IMR-90 (cell line): ENCODE data around the gene HMHB1. TPM values are rescaled to one million over a fixed set of nuclear protein-coding genes. Genes with fewer than 3 reads are reported as not detected.

ENCODE experiments used
- ATAC-seq: fragments of 200-7000 bp; cut with Tn5 transposase; 2 replicates; pipeline ENCODE4 v1.9.1; 2020; ENCODE audit warnings: low read depth, mild to moderate bottlenecking, moderate library complexity
- BruUV-seq: library from RNA; stranded (reverse); fragments of 400-500 nt; replicated peaks from 2 replicates; lab custom pipeline; 2021; lab: Mats Ljungman, UMichigan
- CTCF ChIA-PET: fragments of 300-600 bp; formaldehyde crosslinking; extraction: SDS; loops from one replicate; lab custom pipeline; 2021; ENCODE audit warnings: antibody characterized with exemption; lab: Yijun Ruan, JAX
- POLR2A ChIA-PET: fragments of 300-600 bp; sonication (Branson Sonifier 250); formaldehyde crosslinking; loops from one replicate; lab custom pipeline; 2022; ENCODE audit warnings: antibody characterized with exemption; ENCODE audit not compliant: unreplicated experiment; lab: Charles Lee
- DNase-seq: peaks from one replicate; pipeline ENCODE4 v3.0.0; 2013
- H2AFZ ChIP-seq: replicated peaks from 2 replicates; pipeline ENCODE3; 2013; ENCODE audit warnings: low read length, mild to moderate bottlenecking; ENCODE audit not compliant: poor library complexity
- H2AK5ac ChIP-seq: 2 replicates; pipeline ENCODE4 v1.6.1; 2013; ENCODE audit warnings: low read depth, low read length, inconsistent platforms
- H2AK9ac ChIP-seq: replicated peaks from 2 replicates; pipeline ENCODE3; 2013; ENCODE audit warnings: mild to moderate bottlenecking, low read depth, low read length, moderate library complexity; ENCODE audit not compliant: poor library complexity
- H2BK120ac ChIP-seq: 2 replicates; pipeline ENCODE4 v1.6.1; 2013; ENCODE audit warnings: low read depth, low read length, inconsistent platforms
- H2BK15ac ChIP-seq: 3 replicates; pipeline ENCODE4 v1.6.1; 2013; ENCODE audit warnings: low read depth, low read length, inconsistent platforms
- H2BK20ac ChIP-seq: 2 replicates; pipeline ENCODE4 v1.6.1; 2013; ENCODE audit warnings: low read depth, mild to moderate bottlenecking, inconsistent platforms, low read length, moderate library complexity
- H2BK5ac ChIP-seq: 2 replicates; pipeline ENCODE4 v1.6.1; 2013; ENCODE audit warnings: mild to moderate bottlenecking, low read depth, low read length, inconsistent platforms; ENCODE audit not compliant: poor library complexity, severe bottlenecking
- H3K14ac ChIP-seq: replicated peaks from 2 replicates; pipeline ENCODE4 v1.6.1; 2013; ENCODE audit warnings: low read depth, low read length, inconsistent platforms
- H3K18ac ChIP-seq: 2 replicates; pipeline ENCODE4 v1.6.1; 2013; ENCODE audit warnings: low read depth, low read length, control low read depth
- H3K23ac ChIP-seq: 2 replicates; pipeline ENCODE4 v1.6.1; 2013; ENCODE audit warnings: low read depth, low read length, inconsistent platforms
- H3K27ac ChIP-seq: 2 replicates; pipeline ENCODE4 v1.5.1; 2013; ENCODE audit warnings: mild to moderate bottlenecking, control low read depth, low read length; ENCODE audit not compliant: insufficient read depth
- H3K27me3 ChIP-seq: 2 replicates; pipeline ENCODE4 v1.6.1; 2013; ENCODE audit warnings: low read length; ENCODE audit not compliant: control insufficient read depth, insufficient read depth
- H3K36me3 ChIP-seq: 2 replicates; pipeline ENCODE4 v1.6.1; 2013; ENCODE audit warnings: low read length, mixed read lengths; ENCODE audit not compliant: control insufficient read depth, insufficient read depth
- H3K4ac ChIP-seq: 2 replicates; pipeline ENCODE4 v1.6.1; 2013; ENCODE audit warnings: low read depth, low read length, inconsistent platforms
- H3K4me1 ChIP-seq: 2 replicates; pipeline ENCODE4 v1.6.1; 2013; ENCODE audit warnings: low read length, mixed read lengths; ENCODE audit not compliant: control insufficient read depth, insufficient read depth
- H3K4me2 ChIP-seq: 2 replicates; pipeline ENCODE4 v1.6.1; 2013; ENCODE audit warnings: low read depth, mild to moderate bottlenecking, control low read depth, low read length, moderate library complexity
- H3K4me3 ChIP-seq: 2 replicates; pipeline ENCODE4 v1.5.1; 2013; ENCODE audit warnings: low read depth, mild to moderate bottlenecking, control low read depth, low read length, moderate library complexity; ENCODE audit not compliant: insufficient read depth
- H3K56ac ChIP-seq: 2 replicates; pipeline ENCODE4 v1.6.1; 2013; ENCODE audit warnings: low read length, inconsistent platforms; ENCODE audit not compliant: insufficient read depth; ENCODE audit errors: extremely low read depth
- H3K79me1 ChIP-seq, 2 experiments: 2 replicates each; pipeline ENCODE4 v1.6.1; 2013; ENCODE audit warnings: low read length in 2 of 2, inconsistent platforms in 1 of 2, low read depth in 1 of 2
- H3K9ac ChIP-seq: 2 replicates; pipeline ENCODE4 v1.6.1; 2013; ENCODE audit warnings: low read depth, low read length, control low read depth
- H3K9me1 ChIP-seq: 2 replicates; pipeline ENCODE4 v1.6.1; 2013; ENCODE audit warnings: low read length, inconsistent platforms; ENCODE audit not compliant: insufficient read depth
- H3K9me3 ChIP-seq: 2 replicates; pipeline ENCODE4 v1.6.1; 2013; ENCODE audit warnings: low read length; ENCODE audit not compliant: control insufficient read depth, insufficient read depth
- H4K20me1 ChIP-seq: 2 replicates; pipeline ENCODE4 v1.6.1; 2013; ENCODE audit warnings: low read length, inconsistent platforms; ENCODE audit not compliant: insufficient read depth
- H4K5ac ChIP-seq: 2 replicates; pipeline ENCODE4 v1.6.1; 2013; ENCODE audit warnings: mild to moderate bottlenecking, low read depth, low read length, control low read depth
- H4K8ac ChIP-seq, 2 experiments: 2 replicates each; pipeline ENCODE4 v1.6.1; 2013; ENCODE audit warnings: low read depth in 2 of 2, low read length in 2 of 2, control low read depth in 1 of 2, inconsistent platforms in 1 of 2
- H4K91ac ChIP-seq: 2 replicates; pipeline ENCODE4 v1.6.1; 2013; ENCODE audit warnings: low read depth, low read length, inconsistent platforms; ENCODE audit not compliant: insufficient read depth
- BHLHE40 ChIP-seq: fragments of 150-350 bp; IDR thresholded peaks from 2 replicates; pipeline ENCODE4 v1.6.1; 2016; ENCODE audit warnings: mild to moderate bottlenecking, low read depth, low read length
- CEBPB ChIP-seq: IDR thresholded peaks from 2 replicates; pipeline ENCODE4 v1.6.1; 2012; ENCODE audit warnings: low read depth, low read length, improper control_type of control experiment
- CHD1 ChIP-seq: IDR thresholded peaks from 2 replicates; pipeline ENCODE4 v1.6.1; 2012; ENCODE audit warnings: low read depth, low read length, improper control_type of control experiment
- FOS ChIP-seq: fragments of 150-350 bp; IDR thresholded peaks from 2 replicates; pipeline ENCODE4 v1.6.1; 2016; ENCODE audit warnings: low read depth, low read length
- MAZ ChIP-seq: IDR thresholded peaks from 2 replicates; pipeline ENCODE4 v1.6.1; 2012; ENCODE audit warnings: low read depth, mild to moderate bottlenecking, low read length, improper control_type of control experiment, moderate library complexity, borderline replicate concordance
- MXI1 ChIP-seq: IDR thresholded peaks from 2 replicates; pipeline ENCODE4 v1.6.1; 2012; ENCODE audit warnings: low read depth, mild to moderate bottlenecking, low read length, moderate library complexity, borderline replicate concordance
- NFE2L2 ChIP-seq: fragments of 150-350 bp; IDR thresholded peaks from 2 replicates; pipeline ENCODE4 v1.6.1; 2016; ENCODE audit warnings: low read depth, mild to moderate bottlenecking, low read length
- POLR2A ChIP-seq: IDR thresholded peaks from 2 replicates; pipeline ENCODE4 v1.6.1; 2012; ENCODE audit warnings: mild to moderate bottlenecking, low read depth, low read length
- RAD21 ChIP-seq: IDR thresholded peaks from 2 replicates; pipeline ENCODE4 v1.6.1; 2012; ENCODE audit warnings: low read length, improper control_type of control experiment
- RCOR1 ChIP-seq: IDR thresholded peaks from 2 replicates; pipeline ENCODE4 v1.6.1; 2012; ENCODE audit warnings: mild to moderate bottlenecking, low read length, improper control_type of control experiment; ENCODE audit not compliant: insufficient replicate concordance
- RFX5 ChIP-seq: IDR thresholded peaks from 2 replicates; pipeline ENCODE4 v1.8.0; 2012; ENCODE audit warnings: low read depth, mild to moderate bottlenecking, low read length, moderate library complexity
- SMC3 ChIP-seq: fragments of 150-350 bp; IDR thresholded peaks from 2 replicates; pipeline ENCODE4 v1.6.1; 2016; ENCODE audit warnings: low read depth, mild to moderate bottlenecking, antibody characterized with exemption, low read length, moderate library complexity
- WGBS, 2 experiments: methylation state at CpG; one replicate each; pipeline versions ENCODE4 v1.1.5 to v1.1.7; 2013; ENCODE audit warnings: missing lambda C conversion rate in 2 of 2; ENCODE audit not compliant: insufficient read length in 1 of 2; ENCODE audit errors: extremely low coverage in 2 of 2; 5-methylcytosine and 5-hydroxymethylcytosine counted together
- dilution Hi-C: fragments of 300-500 bp; cut with HindIII; formaldehyde crosslinking; loops from one replicate; pipeline ENCODE4 v1.14.3; 2018; ENCODE audit warnings: low sequenced_read_pairs; ENCODE audit not compliant: unreplicated experiment
- in situ Hi-C: fragments of 300-500 bp; cut with MboI; formaldehyde crosslinking; loops from 3 replicates; pipeline ENCODE4 v1.14.3; 2019; ENCODE audit warnings: low sequenced_read_pairs, inconsistent platforms, mixed read lengths
- intact Hi-C: fragments of 100-400 bp; cut with micrococcal nuclease; formaldehyde crosslinking; loops from 2 replicates; pipeline ENCODE4 v1.10.0; 2022
- polyA plus RNA-seq, 3 experiments: library from polyadenylated mRNA; depleted of rRNA; stranded (reverse); fragments of >200 nt; gene quantifications; 2 replicates each; pipeline ENCODE4 v1.2.3, GENCODE V29; 2012; ENCODE audit warnings: low replicate concordance in 1 of 3
- total RNA-seq: library from RNA; depleted of rRNA; stranded (reverse); fragments of >200 nt; gene quantifications from 2 replicates; pipeline ENCODE4 v1.2.3, GENCODE V29; 2012
- TF ChIP-seq, protein P1 (sequence below): fragments of 150-350 bp; IDR thresholded peaks from 2 replicates; pipeline ENCODE4 v1.6.1; 2017; ENCODE audit warnings: mild to moderate bottlenecking, antibody characterized with exemption, low read length, low read depth
- TF ChIP-seq, protein P2 (sequence below): conservative IDR thresholded peaks from 2 replicates; pipeline ENCODE4 v1.5.1; 2012; ENCODE audit warnings: mild to moderate bottlenecking, low read depth, low read length, improper control_type of control experiment
- TF ChIP-seq, protein P3 (sequence below): fragments of 150-350 bp; IDR thresholded peaks from 2 replicates; pipeline ENCODE4 v1.6.1; 2016; ENCODE audit warnings: low read depth, mild to moderate bottlenecking, low read length, moderate library complexity, borderline replicate concordance

The HMHB1 gene
- total and polyA plus RNA-seq, 2 of the 4 experiments (the other 2 are of a cell fraction) = not detected

DNA sequence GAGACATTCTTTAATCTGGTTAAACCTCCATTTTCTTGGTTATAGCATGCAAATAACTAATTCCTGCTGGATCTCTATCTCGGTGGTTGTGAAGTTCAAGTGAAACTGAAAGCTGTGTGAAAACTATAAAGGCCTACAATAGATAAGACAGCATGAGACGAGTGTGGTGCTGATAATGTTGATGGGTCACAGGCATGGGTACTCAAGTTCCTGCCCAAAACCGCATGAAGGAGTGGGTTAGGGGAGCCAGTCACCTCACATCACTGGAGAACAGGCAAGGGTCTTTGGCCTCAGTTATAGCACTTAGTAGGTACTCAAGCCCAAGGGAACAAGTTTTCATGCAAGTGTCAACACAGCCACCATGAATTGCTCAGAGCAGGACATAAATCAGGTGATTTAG is 16.7 kb downstream of the HMHB1 start:
- no peak overlapping the region for H3K56ac ChIP-seq
- no peak overlapping the region for H3K4me3 ChIP-seq
- no peaks in the 10 kb centered on the region for H3K36me3 ChIP-seq
- no peak overlapping the region for H3K23ac ChIP-seq
- in situ Hi-C loops (loop anchor here (10.0 kb wide), 4 partner anchors 264 to 914 kb away; partner anchors contain the start of gene NR3C1), dilution Hi-C loops (no loop called here), intact Hi-C loops (loop anchor here (5.0 to 10.0 kb wide), 5 partner anchors 116 to 724 kb away; no protein-coding TSS in a partner anchor)
- no peaks in the 10 kb centered on the region for H3K27me3 ChIP-seq
- H3K18ac ChIP-seq = no peak overlapping the region
- WGBS, 2 experiments = 83% methylated on average over 1 of the region's 3 CpGs; no CpG with 5 or more reads in 1 of the 2 experiments
- POLR2A ChIA-PET = no interaction called here
- H4K8ac ChIP-seq = no peak overlapping the region
- H3K27ac ChIP-seq = no peak overlapping the region
- no peak overlapping the region for H2AK9ac ChIP-seq
- TF ChIP-seq POLR2A (no peak), MAZ (no peak), CEBPB (no peak), NFE2L2 (no peak), BHLHE40 (no peak), MXI1 (no peak), SMC3 (no peak), RAD21 (no peak), CHD1 (no peak), RCOR1 (no peak), FOS (no peak), RFX5 (no peak)
- TF ChIP-seq, protein P1, sequence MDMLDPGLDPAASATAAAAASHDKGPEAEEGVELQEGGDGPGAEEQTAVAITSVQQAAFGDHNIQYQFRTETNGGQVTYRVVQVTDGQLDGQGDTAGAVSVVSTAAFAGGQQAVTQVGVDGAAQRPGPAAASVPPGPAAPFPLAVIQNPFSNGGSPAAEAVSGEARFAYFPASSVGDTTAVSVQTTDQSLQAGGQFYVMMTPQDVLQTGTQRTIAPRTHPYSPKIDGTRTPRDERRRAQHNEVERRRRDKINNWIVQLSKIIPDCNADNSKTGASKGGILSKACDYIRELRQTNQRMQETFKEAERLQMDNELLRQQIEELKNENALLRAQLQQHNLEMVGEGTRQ = no peak
- TF ChIP-seq, protein P2, sequence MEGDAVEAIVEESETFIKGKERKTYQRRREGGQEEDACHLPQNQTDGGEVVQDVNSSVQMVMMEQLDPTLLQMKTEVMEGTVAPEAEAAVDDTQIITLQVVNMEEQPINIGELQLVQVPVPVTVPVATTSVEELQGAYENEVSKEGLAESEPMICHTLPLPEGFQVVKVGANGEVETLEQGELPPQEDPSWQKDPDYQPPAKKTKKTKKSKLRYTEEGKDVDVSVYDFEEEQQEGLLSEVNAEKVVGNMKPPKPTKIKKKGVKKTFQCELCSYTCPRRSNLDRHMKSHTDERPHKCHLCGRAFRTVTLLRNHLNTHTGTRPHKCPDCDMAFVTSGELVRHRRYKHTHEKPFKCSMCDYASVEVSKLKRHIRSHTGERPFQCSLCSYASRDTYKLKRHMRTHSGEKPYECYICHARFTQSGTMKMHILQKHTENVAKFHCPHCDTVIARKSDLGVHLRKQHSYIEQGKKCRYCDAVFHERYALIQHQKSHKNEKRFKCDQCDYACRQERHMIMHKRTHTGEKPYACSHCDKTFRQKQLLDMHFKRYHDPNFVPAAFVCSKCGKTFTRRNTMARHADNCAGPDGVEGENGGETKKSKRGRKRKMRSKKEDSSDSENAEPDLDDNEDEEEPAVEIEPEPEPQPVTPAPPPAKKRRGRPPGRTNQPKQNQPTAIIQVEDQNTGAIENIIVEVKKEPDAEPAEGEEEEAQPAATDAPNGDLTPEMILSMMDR = no peak
- TF ChIP-seq, protein P3, sequence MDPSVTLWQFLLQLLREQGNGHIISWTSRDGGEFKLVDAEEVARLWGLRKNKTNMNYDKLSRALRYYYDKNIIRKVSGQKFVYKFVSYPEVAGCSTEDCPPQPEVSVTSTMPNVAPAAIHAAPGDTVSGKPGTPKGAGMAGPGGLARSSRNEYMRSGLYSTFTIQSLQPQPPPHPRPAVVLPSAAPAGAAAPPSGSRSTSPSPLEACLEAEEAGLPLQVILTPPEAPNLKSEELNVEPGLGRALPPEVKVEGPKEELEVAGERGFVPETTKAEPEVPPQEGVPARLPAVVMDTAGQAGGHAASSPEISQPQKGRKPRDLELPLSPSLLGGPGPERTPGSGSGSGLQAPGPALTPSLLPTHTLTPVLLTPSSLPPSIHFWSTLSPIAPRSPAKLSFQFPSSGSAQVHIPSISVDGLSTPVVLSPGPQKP = no peak
- H2BK5ac ChIP-seq = no peak overlapping the region
- no peak overlapping the region for H3K4me2 ChIP-seq
- no peak overlapping the region for H2BK15ac ChIP-seq
- no peaks in the 10 kb centered on the region for H3K79me1 ChIP-seq
- H3K9me1 ChIP-seq = peaks cover 3% of the 10 kb centered on the region; the same call in 1 of the 2 replicates
- BruUV-seq = no TSS peak
- no peak overlapping the region for H2BK20ac ChIP-seq
- peak overlapping the region; percentile 44; the same call in 1 of the 2 replicates for H2BK120ac ChIP-seq
- H4K20me1 ChIP-seq = no peaks in the 10 kb centered on the region
- H2AFZ ChIP-seq = no peak overlapping the region
- H3K9me3 ChIP-seq = no peaks in the 10 kb centered on the region
- peak overlapping the region; percentile 20; the same call in 1 of the 2 replicates for H2AK5ac ChIP-seq
- CTCF ChIA-PET = interaction anchor here (0.7 kb wide), 2 partner anchors 58 to 314 kb away, joined by 3 read pairs; no protein-coding TSS in a partner anchor
- ATAC-seq (no peak), DNase-seq (no peak)
- H4K91ac ChIP-seq = no peak overlapping the region
- peaks cover 4% of the 10 kb centered on the region for H3K4me1 ChIP-seq
- H3K4ac ChIP-seq = 0 out of 2 replicates have a peak overlapping the region, but pooled peaks have one; percentile 6
- no peak overlapping the region for H3K14ac ChIP-seq
- H4K5ac ChIP-seq = no peak overlapping the region; the same call in 1 of the 2 replicates
- H3K9ac ChIP-seq = no peak overlapping the region
